ENCODE measurements around the gene HUS1.

DNA sequence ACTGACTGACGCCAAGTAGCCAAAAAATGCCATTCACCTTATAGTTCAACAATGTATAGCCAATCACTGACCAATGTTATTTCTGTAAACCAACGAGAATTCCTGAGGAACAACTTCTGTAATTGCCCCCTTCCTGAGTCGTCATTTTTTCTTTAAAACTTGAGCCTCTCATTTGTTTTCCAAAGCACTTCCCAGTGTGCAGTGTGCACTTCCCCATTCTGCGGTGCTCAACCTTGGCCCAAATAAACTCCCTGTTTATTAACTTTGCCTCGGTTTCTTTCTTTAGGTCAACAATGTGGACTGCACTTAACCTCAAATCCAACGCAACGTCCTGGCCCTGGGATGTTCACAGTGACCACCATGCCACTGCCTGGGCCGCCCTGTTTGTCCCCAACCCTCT is 46.2 kb downstream of the HUS1 start:
- TF ChIP-seq, protein P1, sequence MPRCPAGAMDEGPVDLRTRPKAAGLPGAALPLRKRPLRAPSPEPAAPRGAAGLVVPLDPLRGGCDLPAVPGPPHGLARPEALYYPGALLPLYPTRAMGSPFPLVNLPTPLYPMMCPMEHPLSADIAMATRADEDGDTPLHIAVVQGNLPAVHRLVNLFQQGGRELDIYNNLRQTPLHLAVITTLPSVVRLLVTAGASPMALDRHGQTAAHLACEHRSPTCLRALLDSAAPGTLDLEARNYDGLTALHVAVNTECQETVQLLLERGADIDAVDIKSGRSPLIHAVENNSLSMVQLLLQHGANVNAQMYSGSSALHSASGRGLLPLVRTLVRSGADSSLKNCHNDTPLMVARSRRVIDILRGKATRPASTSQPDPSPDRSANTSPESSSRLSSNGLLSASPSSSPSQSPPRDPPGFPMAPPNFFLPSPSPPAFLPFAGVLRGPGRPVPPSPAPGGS (IDR thresholded peaks at IDR 0.05) = no peak
- TF ChIP-seq CHD4 (IDR thresholded peaks at IDR 0.05; ENCODE audit: borderline replicate concordance) = no peak

All from A549 (cell line).